ENCODE measurements around the gene TDRD15.
"Not testable (repeated sequence)": the region's sequence is repeated elsewhere in the genome, so short reads cannot be mapped to it uniquely, and the experiment has no call there.

TDRD15 gene

DNA sequence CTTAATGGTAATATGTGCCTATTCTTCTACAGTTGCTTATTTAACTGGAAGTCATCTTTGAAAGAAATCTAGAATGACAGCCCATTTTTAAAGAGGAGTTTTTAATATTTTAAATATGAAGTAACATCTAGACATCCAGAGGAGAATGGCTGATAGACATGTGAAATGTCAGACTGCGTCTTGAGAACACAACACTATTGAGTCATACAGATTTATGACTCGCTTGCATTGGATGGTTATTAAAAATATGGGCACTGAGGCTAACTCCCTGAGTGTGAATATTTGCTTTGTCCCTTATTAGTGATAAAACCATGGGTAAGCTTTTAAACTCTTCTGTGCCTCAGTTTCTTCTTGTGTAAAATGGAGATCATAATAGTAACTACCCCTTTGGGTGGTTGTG lies 22.9 kb downstream of the TDRD15 start:
- DNase-seq (ENCODE audit: low read depth in 3 of 3) = no peak

DNA sequence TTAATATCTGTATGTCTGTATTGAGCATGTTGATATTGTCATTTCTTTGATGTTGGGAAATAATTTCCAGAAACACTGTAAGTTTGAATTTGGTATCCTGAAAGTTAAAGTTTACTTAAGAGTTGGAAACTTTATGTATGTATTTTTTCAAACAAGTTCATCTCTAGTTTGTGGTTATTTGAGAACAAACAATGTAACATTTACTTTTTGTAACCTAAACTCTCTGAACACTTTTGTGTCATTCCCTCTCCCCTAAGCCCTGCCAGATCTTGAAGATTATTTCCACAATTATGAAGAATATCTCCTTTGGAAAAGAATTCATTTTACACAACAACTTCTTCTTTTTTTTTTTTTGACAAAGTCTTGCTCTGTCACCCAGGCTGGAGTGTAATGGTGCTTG lies 24.9 kb downstream of the TDRD15 start:
- DNase-seq (ENCODE audit: low read depth in 3 of 3) = no peak

DNA sequence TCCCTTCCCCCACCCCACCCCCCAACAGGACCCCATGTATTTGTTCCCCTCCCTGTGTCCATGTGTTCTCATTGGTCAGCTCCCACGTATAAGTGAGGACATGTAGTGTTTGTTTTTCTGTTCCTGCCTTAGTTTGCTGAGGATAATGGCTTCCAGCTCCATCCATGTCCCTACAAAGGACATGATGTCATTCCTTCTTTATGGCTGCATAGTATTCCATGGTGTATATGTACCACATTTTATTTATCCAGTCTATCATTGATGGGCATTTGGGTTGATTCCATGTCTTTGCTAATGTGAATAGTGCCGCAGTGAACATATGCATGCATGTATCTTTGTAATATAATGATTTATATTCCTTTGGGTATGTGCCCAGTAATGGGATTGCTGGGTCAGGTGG lies 27.5 kb downstream of the TDRD15 start:
- not testable (repeated sequence) for DNase-seq (ENCODE audit: low read depth in 3 of 3)

DNA sequence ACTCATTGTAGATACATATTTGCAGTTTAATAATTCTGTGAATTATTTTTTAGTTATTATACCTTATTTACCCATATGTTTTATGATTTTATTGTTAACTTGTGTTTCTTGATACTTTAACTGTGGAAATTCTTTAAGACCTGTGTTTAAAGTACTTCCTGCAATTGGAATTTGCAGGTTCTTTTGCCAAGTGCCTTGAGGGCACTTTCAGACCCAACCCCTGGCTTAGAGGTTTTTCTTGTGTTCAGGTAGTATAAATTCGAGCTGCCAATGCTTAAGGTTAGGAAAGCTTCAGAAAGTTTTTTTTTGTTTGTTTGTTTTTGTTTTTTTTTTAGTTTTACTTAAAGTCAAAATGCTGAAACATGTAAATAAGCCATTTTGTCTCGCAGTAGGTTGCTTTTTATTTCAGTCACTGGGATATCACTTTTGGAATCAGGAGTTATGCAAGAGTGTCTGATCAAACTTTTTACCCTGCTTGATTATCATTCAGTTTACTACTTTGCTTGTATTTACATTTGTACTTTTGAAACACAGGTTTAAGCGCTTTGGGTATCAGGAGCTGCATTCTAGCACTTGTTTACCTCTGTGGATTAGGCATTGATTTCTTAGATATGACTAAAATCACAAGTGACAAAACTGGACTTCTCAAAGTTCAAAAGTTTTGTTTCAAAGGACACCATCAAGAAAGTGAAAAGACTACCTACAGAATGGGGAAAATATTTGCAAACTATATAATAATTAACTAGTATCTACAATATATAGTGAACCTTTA lies 31.8 kb downstream of the TDRD15 start:
- no peak for DNase-seq (ENCODE audit: low read depth in 3 of 3)

DNA sequence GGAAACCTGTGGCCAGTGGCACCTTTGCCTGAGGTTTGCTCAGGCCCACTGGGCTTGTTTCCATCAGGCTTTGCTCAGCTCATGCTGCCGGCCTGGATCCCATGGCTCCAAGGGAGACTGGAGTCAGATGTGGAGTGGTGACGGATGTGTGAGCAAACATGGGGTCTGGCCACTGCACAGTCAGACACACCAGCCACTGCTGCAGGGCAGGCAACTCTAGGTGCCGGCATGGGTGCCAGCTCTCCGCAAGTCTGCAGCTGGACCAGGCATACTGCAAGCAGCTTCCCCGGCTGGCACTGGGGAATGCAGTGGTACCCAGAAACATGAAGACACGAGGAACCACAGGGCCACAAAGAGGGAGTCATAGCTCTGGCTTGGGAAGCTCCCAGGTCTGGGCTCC lies 37.4 kb downstream of the TDRD15 start:
- no peak for DNase-seq (ENCODE audit: low read depth in 3 of 3)

DNA sequence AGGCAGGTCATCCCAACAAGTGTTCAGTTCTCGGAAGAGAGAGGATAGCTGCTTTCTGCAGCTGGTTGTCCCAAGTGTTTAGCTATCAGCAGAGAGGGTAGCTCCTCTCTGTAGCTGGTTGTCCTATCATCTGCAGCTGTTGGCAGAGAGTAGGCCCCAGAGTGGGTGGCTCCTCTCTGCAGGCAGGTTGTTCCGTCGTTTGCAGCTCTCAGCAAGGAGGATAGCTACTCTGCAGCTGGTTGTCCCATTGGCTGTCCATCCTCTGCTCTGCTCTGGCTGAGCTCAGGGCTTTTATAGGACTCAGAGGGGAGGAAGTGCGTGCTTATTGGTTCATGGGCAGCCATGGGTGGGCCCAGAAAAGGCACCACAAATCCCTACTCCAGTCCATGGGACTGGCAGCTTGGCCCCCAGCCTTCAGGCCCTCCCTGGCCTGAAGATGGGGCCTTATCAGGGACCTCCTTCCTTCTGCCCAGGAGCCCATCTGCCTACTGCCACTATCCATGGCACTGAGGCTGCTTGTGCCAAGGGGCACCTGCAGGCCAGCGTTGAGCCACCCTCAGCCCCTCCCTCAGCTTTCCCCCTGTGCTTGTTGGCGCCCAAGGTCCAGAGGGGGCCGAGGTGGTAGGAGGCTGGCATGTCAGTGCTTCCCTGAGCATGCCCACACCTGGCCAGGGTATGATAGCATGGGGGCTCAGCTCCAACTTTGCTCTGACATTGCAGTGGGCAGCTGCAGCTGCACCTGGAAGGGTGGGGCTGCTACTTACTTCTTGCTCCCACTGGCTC lies 38.3 kb downstream of the TDRD15 start:
- DNase-seq (ENCODE audit: low read depth in 3 of 3) = no peak

DNA sequence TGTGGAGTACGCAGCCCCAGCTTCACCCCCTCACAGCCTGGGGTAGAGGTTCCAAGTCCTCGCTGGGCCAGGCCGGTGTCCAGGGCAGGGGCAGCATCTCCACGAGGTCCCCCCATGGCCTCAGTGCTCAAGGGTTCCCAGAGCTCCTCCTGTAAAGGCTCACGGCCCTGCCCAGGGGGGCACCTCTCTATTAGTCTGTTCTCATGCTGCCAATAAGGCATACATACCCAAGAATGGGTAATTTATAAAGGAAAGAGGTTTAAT lies 38.8 kb downstream of the TDRD15 start:
- no peak for DNase-seq (ENCODE audit: low read depth in 3 of 3)

DNA sequence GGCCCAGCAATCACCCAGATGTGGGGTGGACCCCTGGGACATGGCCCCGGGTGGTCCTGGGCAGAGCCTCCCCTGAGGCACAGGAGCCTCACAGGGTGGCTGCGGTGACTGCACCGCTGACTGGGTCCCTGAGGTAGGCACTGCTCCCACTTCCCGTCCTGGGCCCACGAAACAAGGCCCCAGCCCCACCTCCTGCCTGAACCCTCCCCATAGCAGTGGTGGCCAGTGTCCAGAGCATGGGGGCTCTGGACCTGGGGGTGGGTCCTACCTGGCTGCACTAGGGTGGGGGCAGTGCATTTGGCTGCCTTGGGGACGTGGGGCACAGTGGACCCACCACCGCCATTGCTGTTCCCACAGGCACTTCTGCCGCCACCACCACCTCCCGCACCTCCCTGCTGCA lies 39.4 kb downstream of the TDRD15 start:
- DNase-seq (ENCODE audit: low read depth in 3 of 3) = no peak

DNA sequence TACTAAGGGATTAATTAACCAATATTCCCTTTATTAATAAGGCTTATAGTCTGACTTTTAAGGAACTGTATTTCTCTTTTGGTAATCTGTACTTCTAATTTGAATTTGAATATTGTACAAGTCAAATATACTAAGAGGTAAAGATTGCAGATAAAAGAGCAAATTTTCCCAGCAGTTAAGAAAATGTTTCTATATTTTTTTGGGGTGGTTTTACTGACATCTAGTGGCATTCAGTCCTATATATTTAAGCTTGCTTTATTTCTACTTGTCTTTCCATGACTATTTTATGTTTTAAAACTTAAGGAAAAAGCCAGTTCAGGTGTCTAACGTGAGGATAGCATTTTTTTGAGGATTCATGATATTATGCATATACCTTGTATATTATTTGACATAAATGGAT lies 41.6 kb downstream of the TDRD15 start:
- DNase-seq (ENCODE audit: low read depth in 3 of 3) = no peak

DNA sequence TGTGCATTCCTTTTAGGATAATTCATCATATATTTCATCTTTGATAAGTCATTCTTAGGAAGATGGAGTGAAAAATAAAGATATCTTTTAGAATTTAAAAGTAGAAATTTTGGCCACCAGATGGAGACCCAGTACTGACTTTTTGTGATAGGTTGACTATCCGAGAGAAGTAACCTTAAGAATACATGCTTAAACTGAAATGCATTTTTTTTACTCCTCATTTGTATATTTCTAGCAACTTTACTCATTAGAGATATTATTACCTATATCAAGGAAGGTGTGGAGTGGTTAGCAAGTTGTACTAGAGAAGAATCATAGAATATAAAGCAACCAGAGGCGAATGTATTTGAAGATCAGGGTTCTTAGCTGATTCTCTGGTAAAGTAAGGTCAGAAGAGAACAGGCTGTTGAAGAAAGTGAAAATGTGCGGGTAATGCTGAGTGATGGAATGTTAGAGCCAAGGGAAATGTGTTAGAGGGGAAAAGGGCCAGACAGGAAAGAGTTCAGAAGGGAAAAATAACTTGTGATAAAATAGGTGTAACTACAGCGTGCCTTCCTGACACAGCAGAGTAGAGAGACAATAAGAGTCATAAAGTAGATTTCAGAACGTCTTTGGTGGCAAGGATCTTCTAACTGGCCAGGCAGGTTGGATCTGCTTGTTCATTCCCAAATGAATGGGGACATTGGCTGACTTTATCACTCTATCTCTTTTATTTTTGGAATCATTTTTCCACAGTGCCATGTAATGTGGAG lies 52.3 kb downstream of the TDRD15 start:
- no peak for DNase-seq (ENCODE audit: low read depth in 3 of 3)

DNA sequence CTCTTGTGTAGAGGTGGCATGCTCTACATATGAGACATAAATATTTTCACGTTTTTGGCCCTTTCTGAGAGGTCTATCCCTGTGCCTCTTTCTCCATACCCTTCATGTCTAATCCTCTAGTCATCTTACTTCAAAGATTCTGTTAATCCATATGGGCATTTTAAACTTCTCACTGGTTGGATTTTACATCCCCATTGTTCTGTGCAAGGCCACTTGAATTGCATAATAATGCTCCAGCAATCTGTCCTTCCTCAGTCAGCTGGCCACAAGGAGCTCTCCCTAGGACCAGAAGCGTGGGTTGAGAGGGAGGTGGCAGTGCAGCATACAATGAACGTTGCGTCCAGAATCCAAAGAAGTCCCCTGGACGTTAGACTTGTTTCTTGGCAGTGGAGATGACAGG lies 58.2 kb downstream of the TDRD15 start:
- no peak for DNase-seq (ENCODE audit: low read depth in 3 of 3)

DNA sequence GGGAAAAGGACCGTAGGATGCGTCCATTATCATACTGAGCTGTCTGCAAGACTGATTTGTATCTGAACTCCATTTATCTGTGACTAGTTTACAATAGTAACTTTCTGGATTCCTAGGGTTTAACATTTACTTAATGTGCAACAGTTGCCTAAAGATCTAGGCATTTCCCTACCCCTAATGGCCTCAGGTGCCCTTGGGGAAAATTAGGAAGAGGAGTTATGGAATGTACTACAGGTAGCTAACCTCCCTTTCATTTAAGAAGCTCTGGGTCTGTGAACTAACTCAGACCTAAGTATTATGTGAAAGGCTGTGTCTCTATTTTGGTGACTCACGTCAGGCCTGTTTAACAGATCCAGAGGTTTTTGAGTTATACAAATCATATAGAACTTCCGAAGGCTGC lies 59.5 kb downstream of the TDRD15 start:
- DNase-seq (ENCODE audit: low read depth in 3 of 3) = no peak

DNA sequence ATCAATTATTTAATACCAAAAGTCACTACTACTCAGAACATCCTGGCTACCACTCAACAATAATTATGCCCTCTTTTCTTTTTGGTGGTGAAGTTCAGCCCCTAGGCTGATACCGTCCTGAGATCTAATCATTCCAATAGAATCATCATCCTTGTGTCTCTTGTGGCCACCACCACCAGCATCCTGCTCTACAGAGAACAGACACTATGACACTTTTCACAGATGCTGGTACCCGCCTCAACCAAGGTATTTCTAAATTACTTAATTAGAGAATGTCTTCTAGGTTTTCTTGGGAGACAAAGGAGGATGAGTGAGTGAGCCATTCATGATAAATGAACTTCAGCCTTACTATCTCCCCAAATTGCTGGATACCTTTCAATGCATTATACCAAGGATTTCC lies 60.0 kb downstream of the TDRD15 start:
- no peak for DNase-seq (ENCODE audit: low read depth in 3 of 3)

DNA sequence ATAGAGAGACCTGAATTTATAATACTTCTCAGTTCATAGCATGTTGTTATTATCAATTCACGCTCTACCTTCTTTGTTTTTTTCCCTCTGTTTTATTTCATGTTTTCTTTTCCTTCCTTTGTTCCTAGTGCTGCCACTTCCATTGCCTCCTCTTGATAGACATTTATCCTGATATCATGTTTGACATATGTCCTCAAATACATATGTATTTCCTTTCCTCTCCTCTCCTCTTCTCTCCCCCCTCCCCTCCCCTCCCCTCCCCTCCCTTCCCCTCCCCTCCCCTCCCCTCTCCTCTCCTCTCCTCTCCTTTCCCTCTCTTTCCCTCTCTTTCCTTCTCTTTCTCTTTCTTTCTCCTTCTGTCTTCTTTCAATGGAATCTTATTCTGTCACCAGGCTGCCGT lies 67.8 kb downstream of the TDRD15 start:
- DNase-seq (ENCODE audit: low read depth in 3 of 3) = no peak
